HG03135 (cell line): Measurements from ENCODE around the gene CCL18.
"Not testable (repeated sequence)": the region's sequence is repeated elsewhere in the genome, so short reads cannot be mapped to it uniquely, and the experiment has no call there.

ENCODE experiments used
- ATAC-seq: cut with Tn5 transposase; IDR thresholded peaks from one replicate; pipeline ENCODE4 v1.9.1; 2021; ENCODE audit warnings: mild to moderate bottlenecking, moderate library complexity; ENCODE audit not compliant: unreplicated experiment

The CCL18 gene

GRCh38 chr17:36070427-36070826 lies 6.4 kb downstream of the CCL18 start:
- no peak for ATAC-seq

GRCh38 chr17:36071751-36072150 lies 7.7 kb downstream of the CCL18 start:
- ATAC-seq, result no peak

DNA sequence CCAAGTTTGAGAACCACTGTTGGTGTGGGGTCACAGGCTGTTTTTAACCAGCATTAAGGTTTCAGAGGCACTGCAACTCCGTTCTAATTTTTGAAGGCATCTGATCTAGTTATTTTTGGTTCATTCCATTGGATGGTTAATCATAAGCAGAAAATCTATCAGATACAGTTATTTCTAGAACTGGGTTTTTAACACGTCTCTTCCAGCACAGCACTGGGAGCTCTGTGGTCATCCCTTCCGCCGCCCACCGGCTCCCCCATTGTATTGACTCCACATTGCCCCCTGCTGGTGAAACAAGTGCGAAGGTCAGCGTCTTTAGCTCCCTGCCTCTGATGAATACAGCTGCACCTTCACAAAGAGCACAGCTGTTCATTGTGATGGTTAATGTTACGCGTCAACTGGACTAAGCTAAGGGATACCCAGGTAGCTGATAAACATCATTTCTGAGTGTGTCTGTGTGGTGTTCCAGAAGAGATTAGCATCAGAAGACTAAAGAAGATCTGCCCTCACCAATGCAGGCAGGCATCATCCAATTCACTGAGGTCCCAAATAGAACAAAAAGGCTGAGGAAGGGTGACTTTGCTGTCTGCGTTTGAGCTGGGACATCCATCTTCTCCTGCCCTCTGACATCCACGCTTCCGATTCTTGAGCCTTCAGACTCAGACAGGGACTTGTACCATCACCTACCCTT lies 8.5 kb downstream of the CCL18 start:
- ATAC-seq, result no peak

DNA sequence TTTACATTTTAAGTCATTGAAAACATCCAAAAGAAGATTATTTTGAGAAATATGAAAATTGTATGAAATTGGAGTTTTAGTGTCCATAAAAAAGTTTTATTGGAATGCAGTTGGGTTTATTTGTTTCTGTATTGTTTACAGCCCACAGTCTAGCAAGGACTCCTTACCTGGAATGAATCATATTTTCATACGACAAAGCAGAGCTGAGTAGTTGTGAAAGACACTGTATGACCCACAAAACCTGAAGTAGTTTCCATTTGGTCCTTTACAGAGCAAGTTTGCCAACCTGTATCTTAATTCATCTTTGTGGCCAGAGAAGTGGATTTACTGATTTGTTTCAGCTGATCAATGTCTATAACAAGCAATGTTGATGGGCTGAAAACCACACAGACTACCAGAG lies 10.3 kb downstream of the CCL18 start:
- no peak for ATAC-seq

- ATAC-seq, result not testable (repeated sequence)
Measured at GRCh38 chr17:36081681-36082471, 17.8 kb downstream of the CCL18 start.

DNA sequence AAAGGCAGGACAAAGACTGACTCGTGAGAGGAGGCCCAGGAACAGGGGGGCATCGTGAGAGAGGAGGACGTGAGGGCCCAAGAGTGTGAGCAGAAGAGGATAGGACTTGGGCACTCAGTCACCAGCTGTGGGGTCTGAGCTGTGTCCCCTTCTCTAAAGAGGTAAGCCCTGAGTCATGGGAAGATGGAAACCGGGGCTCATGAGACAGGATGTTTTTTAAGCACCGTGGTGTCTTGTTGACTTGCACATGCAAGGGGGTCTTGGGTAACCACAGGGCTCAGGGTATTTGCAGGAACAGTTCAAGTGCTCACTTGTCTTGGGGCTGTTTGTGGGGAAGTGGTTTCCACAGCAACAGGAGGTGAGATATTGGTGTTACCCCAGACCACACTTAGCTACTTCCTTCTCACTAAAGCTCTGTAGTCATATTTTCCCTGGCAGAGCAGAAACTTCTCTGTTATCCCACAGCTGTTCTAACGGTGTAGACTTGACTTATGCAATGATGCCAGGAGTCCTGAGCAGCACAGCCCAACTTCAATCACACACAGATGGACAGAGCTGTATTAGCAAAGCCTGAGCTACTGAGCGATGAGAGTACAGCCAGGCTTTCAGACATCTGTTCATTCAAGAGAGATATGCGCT lies 18.5 kb downstream of the CCL18 start:
- ATAC-seq, result peak; percentile 48

DNA sequence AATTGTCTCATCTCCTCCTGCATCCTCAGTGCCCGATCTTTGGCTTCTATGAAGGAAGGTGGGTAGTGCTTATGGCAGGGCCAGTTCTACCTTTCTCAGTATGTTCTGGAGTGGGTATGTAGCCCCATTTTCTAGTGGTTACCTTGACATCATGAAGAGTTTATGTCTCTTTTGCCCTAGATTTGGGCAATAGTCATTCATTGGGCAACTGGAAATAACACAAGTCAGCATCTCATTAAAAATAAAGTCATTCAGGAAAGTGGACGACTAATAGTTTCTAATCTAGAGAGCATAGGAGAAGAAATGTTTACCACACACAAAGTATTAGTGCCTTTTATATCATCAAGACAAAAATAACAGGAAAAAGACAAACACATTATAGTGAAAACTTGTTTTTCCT lies 19.6 kb downstream of the CCL18 start:
- not testable (repeated sequence) for ATAC-seq

DNA sequence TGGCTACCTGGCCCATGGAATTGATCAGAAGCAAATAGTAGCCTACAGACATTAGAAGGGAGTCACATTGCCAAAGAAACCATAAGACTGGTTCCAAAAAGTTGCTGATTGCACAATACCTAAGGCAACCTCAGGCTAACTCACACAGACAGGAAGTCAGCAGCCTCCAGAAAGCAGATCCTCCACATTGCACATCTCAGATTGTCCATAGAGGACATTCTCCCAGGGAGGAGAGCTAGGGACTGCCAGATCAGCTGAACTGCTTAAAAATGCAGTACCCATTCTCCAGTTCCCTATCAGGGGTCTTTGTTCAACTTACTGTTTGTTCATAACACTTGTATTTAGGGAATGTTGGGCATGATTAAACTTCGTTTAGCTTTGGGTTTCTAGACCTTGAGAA lies 21.7 kb downstream of the CCL18 start:
- no peak for ATAC-seq

- no peak for ATAC-seq
Measured at GRCh38 chr17:36086791-36087190, 22.7 kb downstream of the CCL18 start.

DNA sequence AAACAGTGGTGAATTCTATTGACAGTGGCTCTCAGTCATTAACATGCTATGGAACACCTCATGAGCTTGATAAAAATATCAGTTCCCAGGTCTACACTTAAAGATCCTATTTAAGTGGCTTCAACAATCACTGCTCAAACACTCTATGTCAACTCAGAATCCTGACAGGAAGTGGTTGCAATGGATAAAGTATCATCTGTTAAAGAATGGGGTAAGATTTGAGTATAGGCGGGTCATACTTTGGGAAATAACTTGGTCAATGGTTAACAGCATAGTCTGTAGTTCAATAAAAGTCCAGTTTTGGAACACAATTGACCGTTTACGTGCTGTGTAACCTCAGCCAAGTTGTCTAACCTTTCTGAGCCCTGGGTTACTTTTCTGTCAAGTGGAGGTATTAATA lies 23.4 kb downstream of the CCL18 start:
- not testable (repeated sequence) for ATAC-seq

DNA sequence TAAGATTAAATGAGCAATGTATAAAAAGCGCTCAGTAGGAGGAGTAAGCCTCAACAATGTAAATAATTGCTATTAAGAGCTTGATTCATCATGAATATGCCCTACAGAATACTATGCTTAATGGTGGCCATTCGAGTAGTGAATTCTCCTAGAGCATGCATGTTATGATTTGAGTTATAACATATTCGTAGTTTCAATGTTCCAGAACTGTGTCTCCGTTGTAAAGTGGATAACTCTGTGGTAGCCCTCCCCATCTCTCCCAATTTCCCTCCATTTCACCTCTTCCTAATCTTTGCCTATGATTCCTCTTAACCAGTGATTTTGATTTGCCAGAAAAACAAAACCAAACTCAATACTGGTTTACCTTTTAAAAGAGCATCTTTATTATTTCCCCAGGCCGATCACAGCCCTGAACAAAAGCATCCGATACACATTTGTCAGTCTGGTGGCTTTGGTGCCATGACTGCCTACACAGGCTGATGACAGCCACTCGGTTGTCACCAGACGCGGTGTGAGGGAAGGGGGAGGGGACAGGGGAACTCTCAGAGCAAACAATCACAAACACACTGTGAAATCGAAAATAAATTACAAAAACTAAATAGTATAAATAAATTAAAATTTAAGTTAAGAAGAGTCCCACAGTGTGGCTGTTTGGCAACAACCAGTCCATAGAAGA lies 24.0 kb downstream of the CCL18 start:
- ATAC-seq, result not testable (repeated sequence)

- ATAC-seq, result no peak
Measured at GRCh38 chr17:36088670-36089338, 24.7 kb downstream of the CCL18 start.

DNA sequence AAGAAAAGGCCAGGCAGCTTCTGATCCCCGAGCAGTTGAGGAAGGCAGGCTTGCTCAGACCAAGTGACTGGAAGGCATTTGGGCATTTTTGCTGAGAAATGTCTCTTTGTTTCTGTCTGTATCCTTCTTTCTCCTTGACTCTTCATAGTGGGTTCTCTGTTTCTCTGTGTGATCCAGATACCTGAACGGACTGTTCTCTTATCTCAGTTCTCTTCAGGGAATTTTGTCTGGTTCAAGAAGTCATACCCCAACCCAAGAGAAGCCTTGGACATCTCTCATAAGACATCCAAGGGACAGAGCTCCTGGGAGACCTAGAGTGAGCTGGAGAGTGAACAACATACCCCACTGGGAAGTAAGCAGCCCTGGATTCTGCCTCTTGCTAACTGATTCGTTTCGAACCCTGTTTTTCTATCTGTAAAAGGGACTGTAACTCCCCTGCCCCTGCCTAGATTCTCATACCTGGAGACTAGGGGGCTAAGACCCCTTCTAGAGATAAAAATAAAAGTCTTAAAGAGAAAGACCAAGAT lies 25.3 kb downstream of the CCL18 start:
- ATAC-seq, result no peak

- peak; percentile 73 for ATAC-seq
Measured at GRCh38 chr17:36089888-36090836, 26.1 kb downstream of the CCL18 start, which contains the start of gene CCL3. TSS of gene CCL3 (minus strand) at chr17:36090143. CDS start at chr17:36090058, 85 bp downstream.

GRCh38 chr17:36092230-36092629 lies 28.2 kb downstream of the CCL18 start:
- ATAC-seq, result no peak

- ATAC-seq, result not testable (repeated sequence)
Measured at GRCh38 chr17:36092715-36093114, 28.6 kb downstream of the CCL18 start.

- no peak for ATAC-seq
Measured at GRCh38 chr17:36094232-36094631, 30.2 kb downstream of the CCL18 start.

DNA sequence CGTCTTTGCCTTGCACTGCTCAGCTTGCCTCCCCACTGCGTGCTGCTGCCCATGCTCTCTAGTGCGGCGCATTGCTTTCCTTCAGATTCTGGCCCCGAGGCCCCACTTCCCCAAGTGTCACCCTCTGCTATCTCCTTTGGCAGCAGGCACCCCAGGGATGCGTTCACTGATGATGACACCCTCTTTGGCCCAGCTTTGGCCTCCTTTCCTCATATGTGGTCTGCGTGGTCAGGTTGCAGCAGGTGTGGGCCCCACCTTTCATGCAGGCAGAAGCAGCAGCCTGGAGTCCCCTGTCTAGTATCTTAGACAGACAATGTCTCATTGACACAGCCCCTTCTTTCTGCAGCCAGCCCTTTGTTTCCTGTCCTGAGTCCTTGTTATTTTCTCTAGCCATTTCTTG lies 30.7 kb downstream of the CCL18 start:
- ATAC-seq, result no peak

GRCh38 chr17:36095992-36096391 lies 31.9 kb downstream of the CCL18 start:
- ATAC-seq, result no peak
